Suprapubic skin (tissue), 3 donors: ENCODE results near the gene HMGN4.

Experiments used
- CTCF ChIP-seq, 2 donors: fragments of 200-600 bp in 1 of 2; fragments of 450-650 bp in 1 of 2; sonication (generic) in 1 of 2; IDR thresholded peaks; one replicate each; pipeline ENCODE4 v1.5.1; 2016 to 2019; ENCODE audit warnings: antibody characterized with exemption in 2 of 2, mild to moderate bottlenecking in 1 of 2, moderate library complexity in 1 of 2
- POLR2AphosphoS5 ChIP-seq, 3 donors: sonication (generic); formaldehyde crosslinking; IDR thresholded peaks; one replicate each; pipeline ENCODE4 v1.6.1; 2017; ENCODE audit warnings: antibody characterized with exemption in 3 of 3

- TF ChIP-seq CTCF (IDR thresholded peaks at IDR 0.05) (no peak), POLR2AphosphoS5 (IDR thresholded peaks at IDR 0.05) (no peak)
Observed at GRCh38 chr6:26552640-26553188, 14.5 kb downstream of the HMGN4 start.
